Loucy (cell line): Measurements from ENCODE around the gene RMDN2.

ENCODE experiments used
- H2AFZ ChIP-seq: fragments of 200-600 bp; sonication (generic); 2 replicates; pipeline ENCODE4 v1.6.0; 2016; ENCODE audit warnings: antibody characterized with exemption, mild to moderate bottlenecking, low read length, moderate library complexity
- H3F3A ChIP-seq: fragments of 200-600 bp; 2 replicates; pipeline ENCODE4 v1.6.0; 2016; ENCODE audit warnings: antibody characterized with exemption, low read depth, mild to moderate bottlenecking
- H3K27me3 ChIP-seq: fragments of 200-600 bp; sonication (generic); 2 replicates; pipeline ENCODE4 v1.6.1; 2014; ENCODE audit warnings: low read length, mild to moderate bottlenecking; ENCODE audit not compliant: insufficient read depth, poor library complexity, severe bottlenecking
- H3K36me3 ChIP-seq: fragments of 200-600 bp; sonication (generic); 2 replicates; pipeline ENCODE4 v1.6.1; 2016; ENCODE audit warnings: low read length; ENCODE audit not compliant: insufficient read depth
- H3K4me1 ChIP-seq: fragments of 200-600 bp; sonication (generic); 2 replicates; pipeline ENCODE4 v1.5.1; 2014; ENCODE audit warnings: low read length, mild to moderate bottlenecking; ENCODE audit not compliant: insufficient read depth, poor library complexity, severe bottlenecking
- H3K4me2 ChIP-seq: fragments of 200-600 bp; sonication (generic); 2 replicates; pipeline ENCODE4 v1.6.0; 2014; ENCODE audit warnings: antibody characterized with exemption, low read length, low read depth, mild to moderate bottlenecking; ENCODE audit not compliant: poor library complexity, severe bottlenecking
- H3K4me3 ChIP-seq: fragments of 200-600 bp; sonication (generic); 2 replicates; pipeline ENCODE4 v1.5.1; 2014; ENCODE audit warnings: low read length, mild to moderate bottlenecking, mixed read lengths; ENCODE audit not compliant: poor library complexity, severe bottlenecking
- H3K79me2 ChIP-seq: fragments of 200-600 bp; sonication (generic); 2 replicates; pipeline ENCODE4 v1.6.1; 2014; ENCODE audit warnings: low read length; ENCODE audit not compliant: insufficient read depth
- H3K9ac ChIP-seq: fragments of 200-600 bp; sonication (generic); 2 replicates; pipeline ENCODE4 v1.6.0; 2014; ENCODE audit warnings: mild to moderate bottlenecking, low read depth, low read length, moderate library complexity; ENCODE audit not compliant: poor library complexity, severe bottlenecking
- H3K9me2 ChIP-seq: fragments of 200-600 bp; sonication (generic); replicated peaks from 2 replicates; pipeline ENCODE4 v1.6.1; 2016; ENCODE audit warnings: low read depth, low read length, mixed read lengths
- H3K9me3 ChIP-seq: fragments of 200-600 bp; sonication (generic); 2 replicates; pipeline ENCODE4 v1.6.1; 2014; ENCODE audit warnings: mild to moderate bottlenecking, antibody characterized with exemption, low read length, low read depth; ENCODE audit not compliant: insufficient read depth
- H4K20me1 ChIP-seq: fragments of 200-600 bp; sonication (generic); 2 replicates; pipeline ENCODE4 v1.6.0; 2014; ENCODE audit warnings: antibody characterized with exemption, low read length, mild to moderate bottlenecking; ENCODE audit not compliant: insufficient read depth, poor library complexity, severe bottlenecking
- EZH2phosphoT487 ChIP-seq: fragments of 200-600 bp; IDR thresholded peaks from 2 replicates; pipeline ENCODE4 v1.6.1; 2018; ENCODE audit warnings: antibody characterized with exemption, mild to moderate bottlenecking, moderate library complexity, borderline replicate concordance
- TF ChIP-seq, protein P1 (sequence below): fragments of 200-600 bp; sonication (generic); conservative IDR thresholded peaks from 2 replicates; pipeline ENCODE4 v1.5.1; 2014; ENCODE audit warnings: mild to moderate bottlenecking, antibody characterized with exemption, low read length

RMDN2 gene

DNA sequence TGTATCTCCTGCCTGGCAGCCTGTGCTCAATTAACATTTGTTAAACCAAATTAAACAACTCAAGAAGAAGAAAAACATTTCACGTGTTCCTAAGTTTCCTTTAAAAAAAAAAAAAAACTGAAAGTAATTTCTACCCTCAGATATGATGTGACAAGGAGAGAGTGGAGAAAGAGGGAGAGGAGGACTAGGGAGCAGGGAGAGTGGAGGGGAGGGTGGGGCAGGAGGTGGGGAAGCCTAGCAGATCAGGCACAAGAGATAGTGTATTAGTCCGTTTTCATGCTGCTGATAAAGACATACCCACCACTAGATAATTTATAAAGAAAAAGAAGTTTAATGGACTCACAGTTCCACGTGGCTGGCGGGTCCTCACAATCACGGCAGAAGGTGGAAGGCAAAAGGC lies 104.4 kb downstream of the RMDN2 start:
- Histone ChIP-seq H3K9me2 (no peaks in the 10 kb centered on the region), H3K9ac (no peak overlapping the region), H3K36me3 (no peaks in the 10 kb centered on the region), H3K9me3 (no peaks in the 10 kb centered on the region), H2AFZ (no peak overlapping the region), H3K4me2 (no peak overlapping the region), H3K4me3 (no peak overlapping the region), H4K20me1 (no peaks in the 10 kb centered on the region), H3K79me2 (no peaks in the 10 kb centered on the region), H3F3A (no peaks in the 10 kb centered on the region), H3K27me3 (no peaks in the 10 kb centered on the region), H3K4me1 (no peaks in the 10 kb centered on the region)
- no peak for TF ChIP-seq EZH2phosphoT487

GRCh38 chr2:38030635-38031355 lies 105.7 kb downstream of the RMDN2 start:
- no peaks in the 10 kb centered on the region for H3K79me2 ChIP-seq
- no peaks in the 10 kb centered on the region for H4K20me1 ChIP-seq
- H3K9me3 ChIP-seq: no peaks in the 10 kb centered on the region
- H3K27me3 ChIP-seq: no peaks in the 10 kb centered on the region
- no peak overlapping the region for H3K4me2 ChIP-seq
- H3K4me3 ChIP-seq: no peak overlapping the region
- H3K9ac ChIP-seq: no peak overlapping the region
- no peaks in the 10 kb centered on the region for H3K4me1 ChIP-seq
- no peaks in the 10 kb centered on the region for H3F3A ChIP-seq
- TF ChIP-seq, protein P1, sequence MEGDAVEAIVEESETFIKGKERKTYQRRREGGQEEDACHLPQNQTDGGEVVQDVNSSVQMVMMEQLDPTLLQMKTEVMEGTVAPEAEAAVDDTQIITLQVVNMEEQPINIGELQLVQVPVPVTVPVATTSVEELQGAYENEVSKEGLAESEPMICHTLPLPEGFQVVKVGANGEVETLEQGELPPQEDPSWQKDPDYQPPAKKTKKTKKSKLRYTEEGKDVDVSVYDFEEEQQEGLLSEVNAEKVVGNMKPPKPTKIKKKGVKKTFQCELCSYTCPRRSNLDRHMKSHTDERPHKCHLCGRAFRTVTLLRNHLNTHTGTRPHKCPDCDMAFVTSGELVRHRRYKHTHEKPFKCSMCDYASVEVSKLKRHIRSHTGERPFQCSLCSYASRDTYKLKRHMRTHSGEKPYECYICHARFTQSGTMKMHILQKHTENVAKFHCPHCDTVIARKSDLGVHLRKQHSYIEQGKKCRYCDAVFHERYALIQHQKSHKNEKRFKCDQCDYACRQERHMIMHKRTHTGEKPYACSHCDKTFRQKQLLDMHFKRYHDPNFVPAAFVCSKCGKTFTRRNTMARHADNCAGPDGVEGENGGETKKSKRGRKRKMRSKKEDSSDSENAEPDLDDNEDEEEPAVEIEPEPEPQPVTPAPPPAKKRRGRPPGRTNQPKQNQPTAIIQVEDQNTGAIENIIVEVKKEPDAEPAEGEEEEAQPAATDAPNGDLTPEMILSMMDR: no peak
- TF ChIP-seq EZH2phosphoT487: no peak
- no peak overlapping the region for H2AFZ ChIP-seq
- H3K9me2 ChIP-seq: no peaks in the 10 kb centered on the region
- H3K36me3 ChIP-seq: no peaks in the 10 kb centered on the region

- Histone ChIP-seq H3K9ac (no peak overlapping the region), H3K36me3 (no peaks in the 10 kb centered on the region), H3K79me2 (no peaks in the 10 kb centered on the region), H3K9me3 (no peaks in the 10 kb centered on the region), H4K20me1 (no peaks in the 10 kb centered on the region), H3K4me3 (no peak overlapping the region), H3F3A (no peaks in the 10 kb centered on the region), H3K4me1 (no peaks in the 10 kb centered on the region), H3K4me2 (peak overlapping the region; percentile 23), H2AFZ (no peak overlapping the region; the same call in 1 of the 2 replicates), H3K9me2 (no peaks in the 10 kb centered on the region), H3K27me3 (no peaks in the 10 kb centered on the region)
- TF ChIP-seq EZH2phosphoT487: no peak
- TF ChIP-seq, protein P1: no peak
Measured at GRCh38 chr2:38032946-38033345, 107.9 kb downstream of the RMDN2 start.

GRCh38 chr2:38033646-38034045 lies 108.6 kb downstream of the RMDN2 start:
- H3K27me3 ChIP-seq: no peaks in the 10 kb centered on the region
- H3K4me3 ChIP-seq: no peak overlapping the region
- H4K20me1 ChIP-seq: no peaks in the 10 kb centered on the region
- no peaks in the 10 kb centered on the region for H3K79me2 ChIP-seq
- H3K9me2 ChIP-seq: no peaks in the 10 kb centered on the region
- H3K4me1 ChIP-seq: no peaks in the 10 kb centered on the region
- no peak overlapping the region for H2AFZ ChIP-seq
- H3F3A ChIP-seq: no peaks in the 10 kb centered on the region
- no peak overlapping the region for H3K9ac ChIP-seq
- H3K36me3 ChIP-seq: no peaks in the 10 kb centered on the region
- no peak overlapping the region for H3K4me2 ChIP-seq
- H3K9me3 ChIP-seq: no peaks in the 10 kb centered on the region
- TF ChIP-seq, protein P1: no peak
- no peak for TF ChIP-seq EZH2phosphoT487
